NCI-H2029 (cell line): ENCODE results near the gene TMEM52.
"Not testable (repeated sequence)": the region's sequence is repeated elsewhere in the genome, so short reads cannot be mapped to it uniquely, and the experiment has no call there.

Experiments used
- DNase-seq: peaks from one replicate; lab custom pipeline; 2025; lab: John Stamatoyannopoulos, UW

Gene TMEM52

DNA sequence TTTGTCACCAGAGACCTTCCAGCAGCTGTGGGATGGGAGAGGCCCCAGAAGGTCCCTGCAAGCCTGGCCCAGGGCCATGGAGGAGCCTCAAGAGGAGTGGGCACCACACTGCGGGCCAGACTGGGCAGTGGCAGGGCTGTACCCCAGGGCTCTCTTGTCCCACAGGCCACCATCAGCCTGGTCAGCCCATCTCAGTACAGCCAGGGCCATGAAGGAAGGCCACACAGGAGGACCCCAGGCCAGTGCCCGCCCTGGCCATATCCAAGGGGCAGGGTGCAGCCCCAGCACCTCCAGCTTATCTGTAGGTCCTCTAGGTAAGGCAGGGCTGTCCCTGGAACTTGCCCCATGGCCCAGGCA is 25.1 kb downstream of the TMEM52 start:
- no peak for DNase-seq

DNA sequence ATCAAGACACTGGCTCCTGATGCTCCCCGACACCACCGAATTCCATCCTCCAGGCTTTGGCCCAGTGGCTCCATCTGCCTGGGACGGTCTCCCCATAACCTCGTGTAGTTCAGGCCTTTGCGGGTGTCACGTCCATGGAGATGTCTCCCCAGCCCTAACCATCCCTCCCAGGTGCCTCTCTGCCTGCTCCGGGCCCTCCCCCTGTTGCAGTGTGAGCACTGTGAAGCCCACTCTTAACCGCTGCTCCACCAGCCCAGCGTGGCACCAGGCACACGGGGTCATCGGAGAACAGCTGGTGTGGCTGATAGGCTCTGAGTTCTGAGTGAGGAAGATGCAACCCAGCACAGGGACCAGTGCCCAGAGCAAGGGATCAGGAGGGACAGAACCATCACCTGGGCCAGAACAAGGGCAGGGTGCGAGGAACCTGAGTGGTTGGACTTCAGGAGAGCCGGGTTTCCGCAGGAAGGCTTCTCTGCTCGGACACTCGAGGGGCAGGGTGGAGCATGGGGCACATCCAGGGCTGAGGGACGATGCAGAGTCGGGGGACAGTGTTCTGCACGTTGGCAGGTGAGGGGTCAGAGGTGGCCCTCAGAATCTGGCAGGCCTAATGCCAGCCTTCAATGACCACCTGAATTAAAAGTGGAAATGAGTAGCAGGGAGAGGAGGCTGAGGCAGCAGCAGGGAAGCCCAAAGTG is 25.6 kb downstream of the TMEM52 start:
- no peak for DNase-seq

DNA sequence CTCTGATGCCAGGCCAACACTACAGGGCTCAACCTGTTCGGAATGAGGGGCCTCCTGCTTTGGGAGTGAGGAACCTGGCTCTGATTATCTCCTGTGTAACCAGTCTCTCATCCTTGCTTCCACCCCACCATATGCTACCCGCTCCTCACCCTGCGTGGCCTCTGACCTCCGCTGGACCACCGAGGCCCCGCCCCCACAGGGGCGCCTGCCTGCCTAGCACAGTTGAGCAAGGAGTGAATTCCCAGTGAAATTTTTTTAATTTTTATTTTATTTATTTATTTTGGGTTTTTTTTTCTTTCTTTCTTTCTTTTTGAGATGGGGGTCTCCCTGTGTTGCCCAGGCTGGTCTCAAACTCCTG is 26.3 kb downstream of the TMEM52 start:
- DNase-seq, result no peak

DNA sequence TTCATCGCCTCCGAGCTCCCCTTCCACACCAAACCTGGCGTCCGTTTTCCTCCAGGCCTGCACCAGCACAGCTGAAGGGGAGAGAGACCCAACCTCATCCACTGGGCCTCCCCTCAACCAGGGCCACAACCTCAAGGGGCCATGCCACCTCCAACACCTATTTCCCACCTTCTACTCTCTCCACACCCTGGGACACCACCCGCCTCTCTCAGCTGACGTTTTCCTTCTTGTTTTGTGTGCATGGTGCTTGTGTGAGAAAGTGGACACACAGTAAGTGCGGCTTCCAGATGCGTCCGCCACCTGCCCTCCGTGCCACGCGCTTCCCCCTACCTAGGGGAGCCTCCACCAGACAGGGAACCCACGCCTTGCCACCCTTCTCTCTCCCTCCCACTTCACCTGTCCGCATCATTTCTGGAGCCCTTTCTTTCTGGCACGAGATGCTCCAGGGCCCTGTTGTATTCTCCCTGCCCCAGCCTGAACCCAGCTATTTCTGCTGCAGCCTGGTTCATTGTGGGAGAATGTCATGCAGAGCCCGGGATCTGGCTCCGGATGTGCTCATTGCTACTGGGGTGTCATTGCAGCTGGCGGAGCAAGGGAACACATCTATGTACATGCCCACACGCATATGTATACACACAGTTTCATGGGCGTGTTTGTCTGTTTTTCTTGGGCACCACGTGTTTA is 26.9 kb downstream of the TMEM52 start:
- no peak for DNase-seq

DNA sequence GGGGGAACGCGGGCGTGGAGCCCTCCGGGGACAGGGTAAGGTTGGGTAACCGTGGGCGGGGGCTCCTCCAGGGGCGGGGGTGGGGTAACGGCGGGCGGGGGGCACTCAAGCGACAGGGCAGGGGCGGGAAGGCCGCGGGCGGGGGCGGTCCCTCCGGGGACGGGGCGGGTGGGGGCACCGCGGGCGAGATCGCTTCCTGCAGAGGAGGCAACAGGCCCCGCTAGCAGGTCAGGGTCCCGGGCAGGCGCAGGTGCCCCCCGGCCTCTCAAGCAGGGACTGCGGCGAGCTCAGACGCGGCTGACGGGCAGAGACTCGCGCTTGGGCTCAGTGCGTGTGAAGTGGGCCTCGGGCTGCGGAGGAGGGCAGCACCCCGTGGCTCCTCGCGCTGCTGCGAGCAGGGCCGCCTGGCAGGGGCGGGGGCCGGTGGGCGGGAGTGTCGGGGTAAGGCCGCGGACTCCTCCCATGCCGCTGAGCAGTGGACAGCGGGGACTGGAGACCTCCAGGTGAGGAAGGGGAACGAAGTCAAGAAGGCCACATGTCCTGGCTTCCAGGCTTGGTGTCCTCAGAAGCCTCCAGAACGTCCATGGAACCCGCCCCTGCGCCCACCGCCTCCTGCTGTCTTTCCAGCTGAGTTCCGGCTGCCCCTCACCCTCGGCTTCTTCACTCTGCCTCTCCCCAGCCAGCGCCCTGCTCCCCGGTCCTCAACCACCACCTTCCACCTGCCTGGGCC is 27.6 kb downstream of the TMEM52 start:
- no peak for DNase-seq

DNA sequence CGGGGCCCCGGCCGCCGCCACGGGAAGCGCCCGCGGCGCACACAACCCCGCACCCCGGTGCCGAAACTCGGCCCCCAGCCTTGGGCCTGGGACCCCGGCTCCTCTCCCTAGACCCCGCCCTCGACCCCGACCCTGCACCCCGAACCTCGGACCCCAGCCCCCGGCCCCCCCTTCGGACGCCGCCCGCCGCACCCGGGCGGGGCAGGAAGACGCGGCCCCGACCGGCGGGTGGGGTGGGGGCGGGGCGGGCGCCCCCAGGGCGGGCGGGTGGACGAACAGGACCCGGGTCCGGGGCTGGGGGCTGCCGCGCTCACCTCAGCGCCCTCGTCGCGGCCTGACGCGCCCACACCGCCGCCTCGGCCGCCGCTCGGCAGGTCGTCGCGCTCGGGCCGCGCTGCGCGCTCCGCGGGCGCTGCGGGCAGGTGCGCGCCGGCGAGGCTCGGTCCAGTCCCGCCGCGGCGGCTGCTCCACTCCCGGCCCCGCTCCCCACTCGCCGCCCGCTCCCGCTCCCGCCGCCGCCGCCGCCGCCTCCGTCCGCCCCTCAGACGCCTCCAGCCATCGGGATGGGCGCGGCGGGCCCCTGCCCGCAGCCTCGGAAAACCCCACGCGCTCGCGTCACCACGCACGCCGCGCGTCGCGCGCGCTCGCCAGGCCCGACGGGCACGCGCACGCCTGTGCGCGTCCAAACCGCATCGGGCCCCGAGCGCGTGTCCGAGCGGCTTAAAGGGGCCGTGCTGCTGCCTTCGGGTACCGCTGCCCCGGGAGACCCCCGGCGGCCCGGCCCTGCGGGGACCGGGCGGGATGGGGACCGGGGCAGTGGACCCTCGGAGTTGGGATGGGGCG is 28.4 kb downstream of the TMEM52 start, which contains the start of gene GNB1:
Gene GNB1, minus strand, starts transcription at position 582 of the 843 bp plus-strand sequence. CDS start 65,634 bp downstream, outside the sequence.
- peak; percentile 69 for DNase-seq

DNA sequence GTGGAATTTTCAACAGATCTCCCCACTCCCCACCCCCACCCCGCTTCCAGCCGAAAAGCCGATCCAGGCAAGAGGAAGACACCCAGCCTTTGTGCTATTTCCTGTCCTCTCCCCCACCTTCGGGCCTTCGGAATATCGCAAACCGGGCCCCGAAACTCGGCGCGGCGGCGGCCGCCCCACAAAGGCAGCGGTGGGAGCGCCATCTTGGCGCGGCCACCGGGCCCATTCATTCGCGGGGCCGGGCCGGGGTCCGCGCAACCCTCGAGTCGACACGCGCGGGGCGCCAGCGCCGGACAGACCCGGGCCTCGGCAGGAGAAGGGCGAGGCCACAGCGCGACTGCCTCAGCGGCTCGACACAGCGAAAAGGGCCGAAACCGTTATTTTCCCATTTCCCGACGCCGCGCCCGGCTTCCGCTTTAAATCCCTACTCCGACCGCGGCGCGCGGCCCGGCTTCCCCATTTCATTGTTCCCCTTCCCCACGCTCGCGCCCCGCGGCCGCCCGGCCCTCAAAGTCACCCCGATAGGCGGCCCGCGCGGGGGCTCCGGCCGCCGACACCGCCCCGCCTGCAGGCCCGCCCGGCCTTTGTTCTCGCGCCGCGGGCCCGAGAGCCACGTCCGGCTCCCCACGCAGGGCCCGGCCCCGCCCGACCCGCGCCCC is 29.1 kb downstream of the TMEM52 start:
- no peak for DNase-seq

DNA sequence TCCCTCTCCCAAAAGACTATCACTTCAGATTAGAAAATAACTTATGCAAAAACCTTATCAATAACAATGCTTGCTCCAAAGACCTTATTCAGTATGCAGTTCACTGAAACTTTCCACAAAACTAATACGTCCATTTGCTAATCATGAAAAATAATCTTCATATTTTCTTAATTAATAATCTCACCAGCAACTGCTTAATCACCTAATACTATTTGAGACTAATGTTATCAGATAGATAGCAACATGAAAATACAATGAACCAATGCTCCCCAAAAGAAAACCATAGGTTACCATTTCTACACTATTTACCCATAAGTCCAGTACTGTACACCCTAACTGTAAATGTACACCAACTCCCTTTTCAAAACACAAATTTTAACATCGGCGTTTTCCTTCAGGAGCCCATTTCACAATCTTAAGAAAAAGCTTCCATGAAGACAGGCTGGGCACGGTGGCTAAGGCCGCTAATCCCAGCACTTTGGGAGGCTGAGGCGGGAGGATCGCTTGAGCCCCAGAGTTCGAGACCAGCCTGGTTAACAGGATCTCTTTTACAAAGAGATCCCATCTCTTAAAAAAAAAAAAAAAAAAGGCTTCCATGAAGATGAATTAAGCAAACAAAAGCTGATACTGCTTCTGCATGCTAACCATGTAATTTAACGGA is 29.9 kb downstream of the TMEM52 start:
- no peak for DNase-seq

DNA sequence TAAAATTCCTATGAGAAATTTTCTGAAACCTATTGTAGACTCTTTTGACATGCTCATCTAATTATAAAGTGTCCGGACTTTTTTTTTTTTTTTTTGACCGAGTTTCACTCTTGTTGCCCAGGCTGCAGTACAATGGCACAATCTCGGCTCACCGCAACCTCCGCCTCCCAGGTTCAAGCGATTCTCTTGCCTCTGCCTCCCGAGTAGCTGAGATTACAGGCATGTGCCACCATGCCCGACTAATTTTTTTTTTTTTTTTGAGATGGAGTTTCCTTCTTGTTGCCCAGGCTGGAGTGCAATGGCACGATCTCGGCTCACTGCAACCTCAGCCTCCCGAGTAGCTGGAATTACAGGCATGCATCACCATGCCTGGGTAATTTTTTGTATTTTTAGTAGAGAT is 35.2 kb downstream of the TMEM52 start:
- not testable (repeated sequence) for DNase-seq

DNA sequence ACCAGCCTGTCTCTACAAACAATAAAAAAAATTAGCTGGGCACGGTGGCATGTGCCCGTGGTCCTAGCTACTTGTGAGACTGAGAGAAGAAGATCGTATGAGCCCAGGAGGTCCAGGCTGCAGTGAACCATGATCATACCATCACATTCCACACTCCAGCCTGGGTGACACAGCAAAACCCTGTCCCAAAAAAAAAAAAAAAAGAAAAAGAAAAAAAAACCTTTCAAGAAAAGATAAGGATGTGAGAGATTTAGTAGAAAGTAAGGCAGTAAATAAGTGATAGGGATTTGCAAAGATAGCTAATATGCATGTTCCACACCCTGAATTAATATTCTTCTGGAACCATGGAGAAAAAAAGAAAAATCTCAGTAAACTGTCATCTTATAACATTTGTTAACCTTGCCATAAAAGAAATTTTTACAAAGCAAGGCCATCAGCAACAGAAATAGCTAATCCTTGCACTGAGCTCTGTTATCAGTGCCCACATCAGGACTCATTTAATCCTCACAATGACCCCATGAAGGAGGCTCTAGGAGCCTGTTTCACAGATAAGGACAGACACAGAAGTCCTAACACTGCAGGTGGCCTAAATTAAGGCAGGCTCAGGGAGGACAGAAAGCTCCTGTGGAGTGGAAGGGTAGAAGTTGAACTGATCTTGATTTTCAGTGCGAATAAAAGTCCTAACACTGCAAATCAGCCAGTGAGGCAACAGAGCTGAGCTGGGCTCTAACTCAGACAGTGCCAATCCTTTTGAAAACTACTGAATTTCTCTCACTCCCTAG is 35.8 kb downstream of the TMEM52 start:
- no peak for DNase-seq

DNA sequence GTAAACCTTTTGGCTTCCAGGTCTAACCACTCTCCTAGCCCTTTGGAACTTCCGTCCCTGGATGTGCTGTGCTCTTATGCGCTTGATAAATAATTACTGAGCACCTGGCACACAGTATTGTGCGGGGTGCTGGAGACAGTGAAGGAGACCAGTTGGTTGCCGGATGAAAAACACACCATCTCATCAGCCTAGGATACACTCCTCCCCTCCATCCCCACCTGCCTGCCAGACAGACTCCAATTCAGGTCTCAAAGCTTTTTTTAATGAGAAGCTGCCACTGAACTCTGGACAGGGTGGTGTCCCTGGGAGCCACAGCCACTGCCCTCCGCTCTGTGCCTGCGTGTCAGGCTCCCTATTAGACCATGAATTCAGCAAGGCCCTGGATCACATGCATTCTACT is 37.4 kb downstream of the TMEM52 start:
- no peak for DNase-seq

DNA sequence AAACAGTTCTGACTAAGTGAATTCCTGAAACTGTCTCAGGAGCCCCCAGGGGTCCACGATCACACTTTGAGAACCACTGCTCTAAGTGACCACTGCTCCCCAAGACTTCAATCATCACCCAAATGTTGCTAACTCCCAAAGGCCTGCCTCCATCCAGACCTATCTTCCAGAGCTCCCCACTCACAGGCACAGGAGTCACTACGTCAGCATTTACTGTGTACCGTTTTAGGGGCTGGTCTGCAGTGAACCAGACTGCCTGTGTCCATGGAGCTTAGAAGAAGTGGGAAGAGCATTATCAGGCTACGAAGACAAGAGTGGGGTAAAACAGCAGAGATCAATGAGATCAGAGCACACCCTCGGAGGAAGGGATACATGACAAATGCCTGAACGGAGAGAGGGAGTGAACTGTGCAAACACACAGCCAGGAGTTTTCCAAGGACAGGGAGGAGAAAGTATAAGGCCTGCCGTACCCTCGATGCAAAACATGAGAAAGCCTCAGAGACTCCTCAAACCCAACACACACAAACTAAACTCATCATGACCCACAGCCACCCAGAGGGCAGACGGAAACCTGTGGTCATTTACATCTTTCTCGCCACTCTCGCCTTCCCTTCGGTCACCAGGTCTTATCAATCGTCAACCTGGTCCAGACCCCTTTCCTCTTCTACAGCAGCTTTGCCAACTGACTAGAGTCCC is 38.3 kb downstream of the TMEM52 start:
- DNase-seq, result no peak

DNA sequence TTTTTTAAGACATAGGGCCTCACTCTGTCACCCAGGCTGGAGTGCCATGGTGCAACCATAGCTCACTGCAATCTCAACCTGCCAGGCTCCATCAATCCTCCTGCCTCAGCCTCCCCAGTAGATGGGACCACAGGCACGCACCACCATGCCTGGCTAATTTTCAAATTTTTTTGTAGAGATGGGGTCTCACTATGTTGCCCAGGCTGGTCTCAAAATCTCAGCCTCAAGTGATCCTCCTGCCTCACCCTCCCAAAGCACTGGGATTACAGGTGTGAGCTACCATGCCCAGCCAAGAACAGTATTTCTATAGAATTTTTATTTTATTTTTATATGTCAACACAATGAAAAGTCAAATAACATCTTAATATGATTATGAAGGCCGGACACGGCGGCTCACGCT is 39.1 kb downstream of the TMEM52 start:
- no peak for DNase-seq

DNA sequence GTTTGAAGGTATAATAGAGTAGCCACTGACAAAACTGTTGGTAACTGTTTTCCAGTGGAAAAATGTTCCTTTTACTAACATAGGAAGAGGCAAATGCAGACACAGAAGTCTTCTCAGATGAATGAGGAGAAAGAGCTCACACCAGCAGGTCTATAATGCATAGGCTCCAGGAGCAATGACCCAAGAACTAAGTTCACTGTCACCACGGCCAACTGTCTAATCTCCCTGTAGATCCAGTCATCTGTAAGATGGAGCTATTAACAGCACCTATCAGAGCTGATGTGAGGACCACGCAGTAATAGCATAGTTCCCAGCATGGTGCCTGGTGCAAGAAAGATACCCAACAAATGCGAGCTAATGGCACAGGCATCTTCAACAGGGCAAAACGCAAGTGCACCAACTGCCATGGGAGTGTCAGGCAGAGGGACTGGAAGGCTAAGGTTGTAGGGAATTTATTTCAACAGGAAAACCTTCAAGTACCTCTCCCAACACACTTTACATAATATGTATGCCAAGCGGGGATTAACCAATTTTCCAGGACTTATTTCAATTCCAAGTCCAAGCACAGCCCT is 41.1 kb downstream of the TMEM52 start:
- no peak for DNase-seq

DNA sequence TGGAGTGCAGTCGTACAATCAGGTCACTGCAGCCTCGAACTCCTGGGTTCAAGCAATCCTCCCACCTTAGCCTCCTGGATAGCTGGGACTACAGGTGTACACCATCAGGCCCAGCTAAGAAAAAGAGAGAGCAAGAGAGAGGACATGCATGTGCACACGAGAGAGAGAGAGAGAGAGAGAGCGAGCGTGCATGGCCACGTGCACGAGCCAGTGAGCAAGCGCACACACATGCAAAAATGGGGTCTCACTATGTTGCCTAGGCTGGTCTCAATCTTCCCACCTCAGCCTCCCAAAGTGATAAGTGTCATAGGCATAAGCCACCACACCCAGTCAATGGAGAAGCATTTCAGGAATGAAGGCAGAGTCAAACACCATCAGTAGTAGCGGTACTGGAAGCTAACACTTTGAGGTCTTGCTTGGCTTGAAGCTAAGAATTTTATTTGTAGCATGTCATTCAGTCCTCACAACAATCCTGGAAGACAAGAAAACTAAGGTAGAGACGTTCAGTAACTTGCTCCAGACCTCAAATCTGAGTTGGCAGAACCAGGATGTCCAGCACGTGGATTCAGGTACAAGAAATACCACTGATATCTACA is 42.6 kb downstream of the TMEM52 start:
- no peak for DNase-seq

DNA sequence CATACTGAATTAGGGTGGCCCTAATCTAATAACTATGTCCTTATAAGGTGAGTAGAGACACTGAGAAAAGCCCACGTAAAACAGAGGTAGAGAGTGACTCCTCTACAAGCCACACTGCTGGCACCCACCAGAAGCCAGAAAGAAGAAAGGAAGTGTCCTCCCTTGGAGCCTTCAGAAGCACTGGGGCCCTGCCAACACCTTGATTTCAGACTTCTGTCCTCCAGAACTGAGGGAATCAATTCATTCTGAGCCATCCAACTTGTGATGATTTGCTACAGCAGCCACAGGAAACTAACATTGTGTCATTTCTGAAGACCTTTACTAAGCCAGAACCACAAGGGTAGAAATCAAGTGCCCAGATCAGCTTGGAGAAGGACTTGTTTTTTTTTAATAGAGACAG is 43.1 kb downstream of the TMEM52 start:
- no peak for DNase-seq

DNA sequence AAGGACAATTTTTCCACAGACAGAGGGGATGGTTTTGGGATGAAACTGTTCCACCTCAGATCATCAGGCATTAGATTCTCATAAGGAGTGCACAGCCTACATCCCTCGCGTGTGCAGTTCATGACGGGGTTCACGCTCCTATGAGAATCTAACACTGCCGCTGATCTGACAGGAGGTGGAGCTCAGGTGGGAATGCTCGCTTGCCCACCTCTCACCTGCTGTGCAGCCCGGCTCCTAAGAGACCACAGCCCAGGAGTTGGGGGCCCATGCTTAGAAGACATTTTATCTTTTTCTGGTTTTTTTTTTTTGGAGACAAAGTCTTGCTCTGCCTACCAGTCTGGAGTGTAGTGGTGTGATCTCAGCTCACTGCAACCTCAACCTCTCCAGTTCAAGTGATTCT is 44.2 kb downstream of the TMEM52 start:
- DNase-seq, result no peak

DNA sequence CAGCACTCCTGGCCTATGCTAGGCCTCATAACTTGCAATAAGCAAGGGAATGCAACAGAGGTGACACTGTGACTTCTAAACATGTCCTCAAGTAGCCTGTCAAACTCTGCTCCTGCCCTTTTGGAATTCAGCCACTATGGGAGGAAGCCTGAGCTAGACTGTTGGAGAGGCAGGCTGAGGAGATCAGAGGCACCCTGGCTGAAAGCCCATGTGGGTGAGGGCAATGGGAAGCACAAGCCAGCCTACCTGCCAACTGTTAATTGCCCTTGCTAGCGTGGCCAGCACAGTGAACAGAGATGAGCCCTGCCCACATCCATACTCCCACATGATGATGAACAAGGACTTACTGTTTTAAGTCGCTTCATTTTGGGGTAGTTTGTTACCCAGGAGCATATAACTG is 45.9 kb downstream of the TMEM52 start:
- peak; percentile 78 for DNase-seq
